CD4-positive, CD25-positive, alpha-beta regulatory T cell (primary cell): ENCODE measurements around the gene MITF. TPM values are rescaled to one million over a fixed set of nuclear protein-coding genes. Genes with fewer than 3 reads are reported as not detected.

ENCODE experiments used
- ATAC-seq, 2 donors: fragments of 150-1000 bp; cut with Tn5 transposase; one replicate each; pipeline ENCODE4 v1.10.0; 2021; ENCODE audit warnings: low read depth in 2 of 2, moderate number of reproducible peaks in 2 of 2, moderate library complexity in 1 of 2
- DNase-seq, 3 donors: peaks; one replicate each; pipeline versions ENCODE4 v3.0.0 to v3.0.0-alpha.2; 2012 to 2022; ENCODE audit warnings: mixed read lengths in 1 of 3
- H3K27ac ChIP-seq: one replicate; pipeline ENCODE4 v1.7.0; 2013; ENCODE audit warnings: mild to moderate bottlenecking, low read length; ENCODE audit not compliant: insufficient read depth, poor library complexity, severe bottlenecking
- H3K27me3 ChIP-seq: one replicate; pipeline ENCODE4 v1.7.0; 2013; ENCODE audit warnings: low read length; ENCODE audit not compliant: control insufficient read depth, insufficient read depth
- H3K36me3 ChIP-seq: one replicate; pipeline ENCODE4 v1.7.0; 2013; ENCODE audit warnings: mild to moderate bottlenecking, low read length, moderate library complexity; ENCODE audit not compliant: control insufficient read depth, insufficient read depth
- H3K4me1 ChIP-seq: 2 replicates; pipeline ENCODE4 v1.7.0; 2013; ENCODE audit warnings: mild to moderate bottlenecking, low read length; ENCODE audit not compliant: insufficient read depth, control insufficient read depth, poor library complexity, severe bottlenecking
- H3K4me3 ChIP-seq: one replicate; pipeline ENCODE4 v1.7.0; 2013; ENCODE audit warnings: low read depth, mild to moderate bottlenecking, low read length, moderate library complexity
- H3K9me3 ChIP-seq, 2 experiments: 1 replicate in 1 of 2; 2 replicates in 1 of 2; pipeline ENCODE4 v1.7.0; 2013; ENCODE audit warnings: low read length in 2 of 2, mild to moderate bottlenecking in 1 of 2, moderate library complexity in 1 of 2; ENCODE audit not compliant: control insufficient read depth in 2 of 2
- H3K27ac Mint-ChIP-seq, 3 donors: one replicate each; pipeline ENCODE4 v1.8.0; 2020 to 2022; ENCODE audit warnings: mild to moderate bottlenecking in 3 of 3, mixed read lengths in 3 of 3, moderate library complexity in 2 of 3
- H3K27me3 Mint-ChIP-seq: one replicate; pipeline ENCODE4 v1.8.0; 2022; ENCODE audit warnings: mild to moderate bottlenecking, mixed read lengths
- H3K36me3 Mint-ChIP-seq: one replicate; pipeline ENCODE4 v1.8.0; 2020; ENCODE audit warnings: mixed read lengths
- H3K4me1 Mint-ChIP-seq, 4 donors: one replicate each; pipeline ENCODE4 v1.8.0; 2020 to 2022; ENCODE audit warnings: mixed read lengths in 4 of 4, mild to moderate bottlenecking in 1 of 4
- H3K4me3 Mint-ChIP-seq, 4 donors: one replicate each; pipeline ENCODE4 v1.8.0; 2020 to 2022; ENCODE audit warnings: mild to moderate bottlenecking in 4 of 4, mixed read lengths in 4 of 4, moderate library complexity in 3 of 4
- H3K9me3 Mint-ChIP-seq, 7 donors: one replicate each; pipeline ENCODE4 v1.8.0; 2020 to 2022; ENCODE audit warnings: mixed read lengths in 7 of 7, mild to moderate bottlenecking in 3 of 7, moderate library complexity in 2 of 7
- polyA plus RNA-seq, 4 donors: library from polyadenylated mRNA; unstranded; fragments of 300-500 nt; fragmentation: Illumina TruSeq; gene quantifications; one replicate each; pipeline ENCODE4 v1.2.3, GENCODE V29; 2021
- total RNA-seq: library from RNA; stranded (reverse); gene quantifications from one replicate; pipeline ENCODE4 v1.2.3, GENCODE V29; 2022

The MITF gene
- total and polyA plus RNA-seq, 5 donors from 2014 or later = 0.44 TPM; not detected in 4

DNA sequence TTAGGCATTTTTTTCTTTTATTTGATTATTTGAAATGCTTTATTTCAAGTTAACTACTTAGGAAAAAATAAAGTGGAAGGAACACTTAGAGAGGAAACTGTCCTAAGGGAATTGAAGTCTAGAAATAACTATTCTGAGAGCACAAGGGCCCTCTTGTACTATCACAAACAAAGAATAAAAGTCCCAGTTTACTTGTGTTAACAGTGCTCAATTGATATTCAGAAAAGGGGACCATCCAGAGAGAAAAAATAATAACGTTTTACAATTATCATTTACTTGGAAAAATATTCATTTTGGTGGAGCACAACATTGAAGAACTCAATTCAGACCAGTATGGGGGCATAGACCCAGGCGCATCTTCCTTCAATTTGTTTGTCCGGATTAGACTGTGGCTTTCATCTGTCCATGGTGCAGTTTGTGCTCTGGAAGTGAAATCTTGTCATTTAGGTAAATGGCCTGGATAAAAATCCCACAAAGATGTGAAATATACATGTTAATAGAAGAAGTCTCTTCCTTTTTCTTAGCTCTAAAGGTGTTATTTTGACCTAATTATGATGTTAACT lies 205.7 kb downstream of the MITF start:
- Mint-ChIP-seq H3K9me3 (no peaks in the 10 kb centered on the region), H3K27me3 (no peaks in the 10 kb centered on the region), H3K4me1 (no peaks in the 10 kb centered on the region), H3K36me3 (no peaks in the 10 kb centered on the region), H3K27ac (no peak overlapping the region), H3K4me3 (no peak overlapping the region)
- H3K27ac ChIP-seq = no peak overlapping the region
- H3K36me3 ChIP-seq = no peaks in the 10 kb centered on the region
- H3K4me3 ChIP-seq = no peak overlapping the region
- DNase-seq (no peak), ATAC-seq (no peak)
- H3K27me3 ChIP-seq = no peaks in the 10 kb centered on the region
- H3K9me3 ChIP-seq = no peaks in the 10 kb centered on the region
- no peaks in the 10 kb centered on the region for H3K4me1 ChIP-seq

DNA sequence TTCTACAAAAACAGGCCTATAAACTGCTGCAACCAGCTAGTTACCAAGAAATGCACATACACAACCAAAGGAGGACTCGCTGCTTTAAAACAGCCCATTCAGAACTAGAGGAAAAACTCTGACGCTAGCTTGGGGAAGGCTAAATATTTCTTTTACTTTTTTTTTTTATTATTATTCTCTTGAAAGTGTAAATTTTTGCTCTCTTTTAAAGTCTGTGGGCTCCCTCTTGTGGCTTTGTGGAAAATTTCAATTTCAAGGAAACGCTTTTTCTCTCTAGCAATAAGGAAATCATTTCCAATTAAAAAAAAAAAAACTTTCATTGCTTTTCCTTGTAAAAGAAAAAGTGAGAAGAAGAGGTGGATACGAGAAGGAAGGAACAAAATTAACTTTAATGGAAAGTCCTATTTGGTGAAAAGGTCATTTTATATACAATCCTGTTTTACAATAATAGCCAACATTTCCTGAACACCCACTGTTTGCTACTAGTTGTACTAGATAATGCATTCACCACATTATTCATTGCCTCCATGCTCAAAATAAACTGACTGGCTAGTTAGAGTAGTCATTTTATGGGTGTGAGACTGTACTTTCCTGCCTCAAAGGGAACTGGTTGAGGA lies 209.1 kb downstream of the MITF start:
- no peak overlapping the region for H3K27ac ChIP-seq
- H3K4me1 ChIP-seq = no peaks in the 10 kb centered on the region
- no peaks in the 10 kb centered on the region for H3K36me3 Mint-ChIP-seq
- H3K4me3 ChIP-seq = no peak overlapping the region
- no peaks in the 10 kb centered on the region for H3K9me3 ChIP-seq
- H3K36me3 ChIP-seq = no peaks in the 10 kb centered on the region
- no peaks in the 10 kb centered on the region for H3K27me3 Mint-ChIP-seq
- ATAC-seq (no peak), DNase-seq (peak in 1 of 3 donors; percentile 24)
- H3K4me1 Mint-ChIP-seq = no peaks in the 10 kb centered on the region
- no peak overlapping the region for H3K27ac Mint-ChIP-seq
- no peaks in the 10 kb centered on the region for H3K9me3 Mint-ChIP-seq
- H3K27me3 ChIP-seq = no peaks in the 10 kb centered on the region
- H3K4me3 Mint-ChIP-seq = no peak overlapping the region

DNA sequence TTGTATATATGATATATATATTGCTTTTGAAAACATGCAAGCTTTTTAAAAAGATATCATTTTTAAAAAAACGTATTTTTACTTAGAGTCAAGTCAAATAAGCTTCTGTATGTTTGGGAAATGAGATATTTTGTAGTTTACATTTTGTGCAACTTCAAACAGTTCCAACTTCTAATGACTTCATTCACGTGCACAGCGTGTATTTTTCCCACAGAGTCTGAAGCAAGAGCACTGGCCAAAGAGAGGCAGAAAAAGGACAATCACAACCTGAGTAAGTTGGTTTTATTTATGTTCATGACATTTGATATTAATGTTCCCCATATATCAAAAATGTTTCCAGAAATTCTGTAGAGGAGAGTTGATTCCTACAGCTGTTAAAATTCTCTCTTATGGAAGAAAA lies 212.4 kb downstream of the MITF start:
- Mint-ChIP-seq H3K4me1 (no peaks in the 10 kb centered on the region), H3K4me3 (no peak overlapping the region), H3K27me3 (no peaks in the 10 kb centered on the region), H3K36me3 (no peaks in the 10 kb centered on the region), H3K9me3 (peaks cover 0 to 1% (median 0%) of the 10 kb centered on the region in 7 donors), H3K27ac (no peak overlapping the region)
- no peak for DNase-seq
- H3K27ac ChIP-seq = no peak overlapping the region
- H3K36me3 ChIP-seq = no peaks in the 10 kb centered on the region
- no peak for ATAC-seq
- no peaks in the 10 kb centered on the region for H3K27me3 ChIP-seq
- no peaks in the 10 kb centered on the region for H3K9me3 ChIP-seq
- H3K4me3 ChIP-seq = no peak overlapping the region
- no peaks in the 10 kb centered on the region for H3K4me1 ChIP-seq

GRCh38 chr3:69959581-69959980 lies 220.3 kb downstream of the MITF start:
- Mint-ChIP-seq H3K4me3 (no peak overlapping the region), H3K27me3 (peaks cover 4% of the 10 kb centered on the region), H3K36me3 (no peaks in the 10 kb centered on the region), H3K4me1 (no peaks in the 10 kb centered on the region), H3K27ac (no peak overlapping the region), H3K9me3 (no peaks in the 10 kb centered on the region)
- no peaks in the 10 kb centered on the region for H3K27me3 ChIP-seq
- H3K9me3 ChIP-seq = no peaks in the 10 kb centered on the region
- no peaks in the 10 kb centered on the region for H3K4me1 ChIP-seq
- H3K27ac ChIP-seq = no peak overlapping the region
- no peaks in the 10 kb centered on the region for H3K36me3 ChIP-seq
- no peak overlapping the region for H3K4me3 ChIP-seq
- DNase-seq (no peak), ATAC-seq (no peak)

DNA sequence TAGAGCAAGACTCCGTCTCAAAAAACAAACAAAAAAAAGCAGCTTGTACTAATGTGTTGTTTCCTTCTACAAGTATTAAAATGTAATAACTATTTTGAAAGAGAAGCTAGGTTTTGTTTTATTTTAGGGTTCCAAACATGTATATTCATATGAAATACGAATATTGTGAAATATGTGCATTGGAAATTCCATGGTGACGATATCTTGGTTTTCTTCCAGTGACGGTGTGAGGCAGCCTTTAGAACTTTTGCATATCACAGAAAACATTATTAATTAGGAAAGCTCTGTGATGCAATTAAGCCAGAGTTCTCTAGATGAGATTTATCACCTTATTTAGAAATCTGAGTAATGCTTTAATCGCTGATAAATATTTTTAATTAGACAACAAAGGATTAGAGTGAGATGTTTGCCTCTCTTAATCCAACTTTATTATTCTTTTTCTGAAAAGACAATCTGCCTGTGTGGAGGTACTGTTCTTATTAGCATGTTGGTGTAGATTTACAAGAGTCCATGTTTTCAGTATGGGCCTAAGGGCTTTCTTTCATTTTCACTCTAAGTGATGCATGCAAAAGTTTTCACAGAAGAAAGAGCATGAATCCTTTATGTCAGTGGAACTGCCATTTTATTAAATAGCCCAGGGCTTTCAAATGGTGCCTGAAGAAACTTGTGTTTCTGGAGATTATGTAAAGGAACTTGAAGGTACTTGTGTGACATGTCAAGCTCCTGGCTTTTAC lies 222.6 kb downstream of the MITF start:
- H3K9me3 Mint-ChIP-seq = no peaks in the 10 kb centered on the region
- Histone ChIP-seq H3K27me3 (no peaks in the 10 kb centered on the region), H3K9me3 (no peaks in the 10 kb centered on the region), H3K4me1 (no peaks in the 10 kb centered on the region), H3K4me3 (no peak overlapping the region), H3K36me3 (no peaks in the 10 kb centered on the region), H3K27ac (no peak overlapping the region)
- no peak overlapping the region for H3K4me3 Mint-ChIP-seq
- H3K4me1 Mint-ChIP-seq = no peaks in the 10 kb centered on the region
- ATAC-seq = no peak
- H3K27ac Mint-ChIP-seq = no peak overlapping the region
- DNase-seq = no peak
- H3K27me3 Mint-ChIP-seq = peaks cover 4% of the 10 kb centered on the region
- no peaks in the 10 kb centered on the region for H3K36me3 Mint-ChIP-seq

DNA sequence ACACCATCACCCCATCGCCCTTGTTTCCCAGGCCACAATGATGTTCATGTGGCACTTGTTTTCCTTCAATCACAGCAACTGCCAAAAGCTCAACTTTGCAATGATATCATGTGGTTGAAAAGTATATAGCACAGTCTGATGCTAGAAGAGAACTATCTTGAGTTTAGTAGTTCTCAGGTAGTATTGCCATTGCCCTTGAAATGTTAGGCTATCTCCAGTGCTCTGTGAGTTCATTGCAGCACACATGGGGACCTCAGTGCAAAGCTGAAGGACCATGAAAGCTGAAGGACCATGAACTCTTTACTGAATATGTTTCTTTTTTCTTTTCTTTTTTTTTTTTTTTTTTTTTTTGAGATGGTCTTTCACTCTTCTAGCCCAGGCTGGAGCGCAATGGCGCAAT lies 224.4 kb downstream of the MITF start:
- Histone ChIP-seq H3K27ac (no peak overlapping the region), H3K9me3 (no peaks in the 10 kb centered on the region), H3K27me3 (no peaks in the 10 kb centered on the region), H3K36me3 (no peaks in the 10 kb centered on the region), H3K4me1 (no peaks in the 10 kb centered on the region), H3K4me3 (no peak overlapping the region)
- DNase-seq = no peak
- no peaks in the 10 kb centered on the region for H3K4me1 Mint-ChIP-seq
- H3K4me3 Mint-ChIP-seq = no peak overlapping the region
- ATAC-seq = no peak
- no peaks in the 10 kb centered on the region for H3K36me3 Mint-ChIP-seq
- no peaks in the 10 kb centered on the region for H3K9me3 Mint-ChIP-seq
- H3K27ac Mint-ChIP-seq = no peak overlapping the region
- H3K27me3 Mint-ChIP-seq = no peaks in the 10 kb centered on the region

- Histone ChIP-seq H3K9me3 (no peaks in the 10 kb centered on the region), H3K36me3 (no peaks in the 10 kb centered on the region), H3K4me3 (no peak overlapping the region), H3K27me3 (no peaks in the 10 kb centered on the region), H3K27ac (no peak overlapping the region), H3K4me1 (no peaks in the 10 kb centered on the region)
- Mint-ChIP-seq H3K27me3 (no peaks in the 10 kb centered on the region), H3K36me3 (no peaks in the 10 kb centered on the region), H3K4me1 (no peaks in the 10 kb centered on the region), H3K4me3 (no peak overlapping the region), H3K27ac (no peak overlapping the region), H3K9me3 (no peaks in the 10 kb centered on the region)
- DNase-seq (no peak), ATAC-seq (no peak)
Measured at GRCh38 chr3:69967156-69967555, 227.9 kb downstream of the MITF start.

- H3K9me3 ChIP-seq = no peaks in the 10 kb centered on the region
- H3K27me3 Mint-ChIP-seq = no peaks in the 10 kb centered on the region
- no peaks in the 10 kb centered on the region for H3K36me3 ChIP-seq
- ATAC-seq = no peak
- H3K27me3 ChIP-seq = no peaks in the 10 kb centered on the region
- no peak overlapping the region for H3K4me3 ChIP-seq
- H3K9me3 Mint-ChIP-seq = peaks cover 0 to 6% (median 0%) of the 10 kb centered on the region in 7 donors
- no peaks in the 10 kb centered on the region for H3K36me3 Mint-ChIP-seq
- no peaks in the 10 kb centered on the region for H3K4me1 ChIP-seq
- H3K4me3 Mint-ChIP-seq = no peak overlapping the region
- H3K4me1 Mint-ChIP-seq = no peaks in the 10 kb centered on the region
- no peak for DNase-seq
- H3K27ac ChIP-seq = no peak overlapping the region
- H3K27ac Mint-ChIP-seq = no peak overlapping the region
Measured at GRCh38 chr3:69970827-69971226, 231.6 kb downstream of the MITF start.
